ENCODE measurements around the gene NEMP1. TPM values are rescaled to one million over a fixed set of nuclear protein-coding genes. Genes with fewer than 3 reads are reported as not detected.

The NEMP1 gene
- polyA plus RNA-seq, 2 of the 4 experiments (the other 2 are of a cell fraction), result 12.7 to 28.4 TPM

DNA sequence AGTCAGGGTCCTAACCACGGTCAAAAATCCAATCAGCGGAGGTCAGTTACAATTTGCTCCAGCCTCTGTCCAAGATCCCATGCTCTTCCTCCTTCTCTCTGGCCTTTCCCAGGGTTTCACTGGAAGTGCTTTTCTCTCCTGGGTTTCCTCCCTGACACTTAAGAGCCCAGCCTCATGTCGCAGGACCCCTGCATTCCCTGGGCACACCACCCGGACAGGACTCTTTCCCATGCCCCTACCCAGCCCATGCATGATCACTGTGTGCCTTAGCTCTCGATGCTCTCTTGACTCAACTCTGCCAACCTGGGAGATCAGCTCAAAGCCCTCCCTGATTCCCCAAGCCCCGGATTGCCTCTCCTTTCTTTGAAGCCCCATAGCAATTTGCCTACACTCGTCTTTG is 46.8 kb downstream of the NEMP1 start:
- POLR2A ChIA-PET, result no interaction called here
- no peak for FAIRE-seq

DNA sequence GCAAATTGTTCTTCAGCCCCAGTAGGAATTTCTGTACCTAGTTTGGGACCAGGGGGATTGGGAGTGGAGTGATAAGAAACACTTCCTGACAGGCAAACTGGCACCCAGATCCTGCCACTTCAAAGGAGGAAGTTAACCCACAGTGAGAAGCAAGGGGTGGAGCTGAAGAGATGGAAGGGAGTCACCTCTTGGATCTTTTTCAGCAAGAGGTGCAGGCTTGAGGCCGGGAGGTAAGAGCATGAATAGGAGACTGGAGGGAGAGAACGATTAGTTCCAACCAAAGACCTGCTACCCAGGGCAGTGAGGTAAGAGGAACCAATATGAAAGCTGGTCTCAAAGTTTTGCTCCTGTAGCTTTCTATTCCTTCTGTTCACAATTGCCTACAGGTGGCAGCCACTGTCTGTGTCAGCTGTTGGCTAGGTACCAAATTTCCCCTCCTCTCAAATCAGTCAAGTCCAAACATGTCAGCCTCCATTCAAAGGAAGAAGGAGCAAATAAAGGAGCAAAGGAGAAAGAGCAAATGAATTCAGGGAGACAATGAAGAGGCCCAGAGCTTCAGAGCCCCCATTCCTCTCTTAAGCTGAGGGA is 47.4 kb downstream of the NEMP1 start:
- CTCF ChIA-PET, result interaction anchor here (0.6 to 6.8 kb wide), 13 partner anchors 12 to 295 kb away, joined by 3 to 30 read pairs (median 5); partner anchors contain the start of genes TAC3 and ZBTB39
- peaks cover 6% of the 10 kb centered on the region; the same call in 2 of the 3 replicates for H3K4me1 ChIP-seq
- peak in 1 of 2 experiments; percentile 35 for DNase-seq (ENCODE audit: low read depth in 1 of 2, low spot score in 1 of 2)
- no peaks in the 10 kb centered on the region for H3K9me3 ChIP-seq
- no peak overlapping the region for H3K4me3 ChIP-seq
- TF ChIP-seq, protein P1, sequence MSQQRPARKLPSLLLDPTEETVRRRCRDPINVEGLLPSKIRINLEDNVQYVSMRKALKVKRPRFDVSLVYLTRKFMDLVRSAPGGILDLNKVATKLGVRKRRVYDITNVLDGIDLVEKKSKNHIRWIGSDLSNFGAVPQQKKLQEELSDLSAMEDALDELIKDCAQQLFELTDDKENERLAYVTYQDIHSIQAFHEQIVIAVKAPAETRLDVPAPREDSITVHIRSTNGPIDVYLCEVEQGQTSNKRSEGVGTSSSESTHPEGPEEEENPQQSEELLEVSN (IDR thresholded peaks at IDR 0.05; ENCODE audit: borderline replicate concordance, low read depth), result no peak
- no peak for TF ChIP-seq SMC3 (IDR thresholded peaks at IDR 0.05)
- TF ChIP-seq, protein P2, sequence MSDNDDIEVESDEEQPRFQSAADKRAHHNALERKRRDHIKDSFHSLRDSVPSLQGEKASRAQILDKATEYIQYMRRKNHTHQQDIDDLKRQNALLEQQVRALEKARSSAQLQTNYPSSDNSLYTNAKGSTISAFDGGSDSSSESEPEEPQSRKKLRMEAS (IDR thresholded peaks at IDR 0.05), result no peak
- TF ChIP-seq, protein P3, sequence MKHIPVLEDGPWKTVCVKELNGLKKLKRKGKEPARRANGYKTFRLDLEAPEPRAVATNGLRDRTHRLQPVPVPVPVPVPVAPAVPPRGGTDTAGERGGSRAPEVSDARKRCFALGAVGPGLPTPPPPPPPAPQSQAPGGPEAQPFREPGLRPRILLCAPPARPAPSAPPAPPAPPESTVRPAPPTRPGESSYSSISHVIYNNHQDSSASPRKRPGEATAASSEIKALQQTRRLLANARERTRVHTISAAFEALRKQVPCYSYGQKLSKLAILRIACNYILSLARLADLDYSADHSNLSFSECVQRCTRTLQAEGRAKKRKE (CRISPR knock-in tag; IDR thresholded peaks at IDR 0.05; ENCODE audit: low read depth), result no peak
- peak overlapping the region in 1 of 2 experiments; percentile 37; a peak in 2 of 6 replicates for H3K27ac ChIP-seq
- FAIRE-seq, result no peak
- ATAC-seq, result peak in 1 of 2 experiments; percentile 47; a peak in 3 of 6 replicates
- WGBS (ENCODE audit: missing lambda C conversion rate), result 21% methylated on average over 2 of the region's 2 CpGs
- POLR2A ChIA-PET, result no interaction called here
- H3K4me2 ChIP-seq, result no peak overlapping the region

More for the DNA sequence above, 46.8 kb downstream of the NEMP1 start:
- H3K4me3 ChIP-seq, result no peak overlapping the region
- no peaks in the 10 kb centered on the region for H3K9me3 ChIP-seq
- no peak for ATAC-seq
- no peak for TF ChIP-seq NR3C1 (IDR thresholded peaks at IDR 0.05)
- TF ChIP-seq, protein P1 (IDR thresholded peaks at IDR 0.05; ENCODE audit: borderline replicate concordance, low read depth), result no peak
- TF ChIP-seq, protein P4, sequence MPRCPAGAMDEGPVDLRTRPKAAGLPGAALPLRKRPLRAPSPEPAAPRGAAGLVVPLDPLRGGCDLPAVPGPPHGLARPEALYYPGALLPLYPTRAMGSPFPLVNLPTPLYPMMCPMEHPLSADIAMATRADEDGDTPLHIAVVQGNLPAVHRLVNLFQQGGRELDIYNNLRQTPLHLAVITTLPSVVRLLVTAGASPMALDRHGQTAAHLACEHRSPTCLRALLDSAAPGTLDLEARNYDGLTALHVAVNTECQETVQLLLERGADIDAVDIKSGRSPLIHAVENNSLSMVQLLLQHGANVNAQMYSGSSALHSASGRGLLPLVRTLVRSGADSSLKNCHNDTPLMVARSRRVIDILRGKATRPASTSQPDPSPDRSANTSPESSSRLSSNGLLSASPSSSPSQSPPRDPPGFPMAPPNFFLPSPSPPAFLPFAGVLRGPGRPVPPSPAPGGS (IDR thresholded peaks at IDR 0.05), result no peak
- TF ChIP-seq CBX2 (IDR thresholded peaks at IDR 0.05; ENCODE audit: borderline replicate concordance, low read depth), result no peak
- no peak for TF ChIP-seq CBX8 (IDR thresholded peaks at IDR 0.05)
- no peak for TF ChIP-seq HOXB13 (CRISPR knock-in tag; IDR thresholded peaks at IDR 0.05; ENCODE audit: low read depth)
- no peak for TF ChIP-seq FOSL2 (IDR thresholded peaks at IDR 0.05)
- TF ChIP-seq FOSL2 (CRISPR knock-in tag; IDR thresholded peaks at IDR 0.05), result no peak
- no peak for TF ChIP-seq MAFK (IDR thresholded peaks at IDR 0.05; ENCODE audit: partially characterized antibody)
- TF ChIP-seq HOXA7 (CRISPR knock-in tag; IDR thresholded peaks at IDR 0.05), result no peak
- no peak for TF ChIP-seq ZSCAN20 (CRISPR knock-in tag; IDR thresholded peaks at IDR 0.05)
- TF ChIP-seq CHD2 (IDR thresholded peaks at IDR 0.05; ENCODE audit: low read length, partially characterized antibody), result no peak
- TF ChIP-seq POLR2AphosphoS2 (conservative IDR thresholded peaks at IDR 0.05; ENCODE audit: low read length), result no peak
- no peak for TF ChIP-seq HOXB5 (CRISPR knock-in tag; IDR thresholded peaks at IDR 0.05)
- no peak for TF ChIP-seq RCOR1 (IDR thresholded peaks at IDR 0.05; ENCODE audit: low read depth, low read length)
- TF ChIP-seq CHD4 (IDR thresholded peaks at IDR 0.05; ENCODE audit: borderline replicate concordance), result no peak
- TF ChIP-seq KDM1A (IDR thresholded peaks at IDR 0.05; ENCODE audit: low read depth), result no peak
- TF ChIP-seq POLR2A (IDR thresholded peaks at IDR 0.05; ENCODE audit: low read length), result no peak
- no peak for TF ChIP-seq TFCP2L1 (CRISPR knock-in tag; IDR thresholded peaks at IDR 0.05)
- no peak for TF ChIP-seq KDM5A (IDR thresholded peaks at IDR 0.05)
- no peak for TF ChIP-seq BHLHE40 (IDR thresholded peaks at IDR 0.05; ENCODE audit: low read depth, low read length)
- no peak overlapping the region for H3K4me2 ChIP-seq
- whole genome bisulfite sequencing (ENCODE audit: missing lambda C conversion rate), result 72% methylated on average over 7 of the region's 7 CpGs
- CTCF ChIA-PET, result interaction anchor here (0.6 to 6.8 kb wide), 17 partner anchors 11 to 295 kb away, joined by 3 to 30 read pairs (median 5); partner anchors contain the start of genes MYO1A, TAC3 and ZBTB39
- H3K4me1 ChIP-seq, result peaks cover 6% of the 10 kb centered on the region; the same call in 2 of the 3 replicates
- DNase-seq (ENCODE audit: low read depth in 1 of 2, low spot score in 1 of 2), result no peak
- peak overlapping the region in 1 of 2 experiments; percentile 37; a peak in 2 of 6 replicates for H3K27ac ChIP-seq
